Neural crest cell (in vitro differentiated cells): Measurements from ENCODE around the gene PPM1N. TPM values are rescaled to one million over a fixed set of nuclear protein-coding genes. Genes with fewer than 3 reads are reported as not detected.

Experiments
- DNase-seq: peaks from one replicate; pipeline ENCODE4 v3.0.0; 2021; ENCODE audit warnings: low read depth, mixed read lengths, low spot score
- H3K27ac Mint-ChIP-seq: one replicate; pipeline ENCODE4 v1.8.0; 2021; ENCODE audit warnings: mild to moderate bottlenecking, mixed read lengths; ENCODE audit not compliant: unreplicated experiment
- H3K27me3 Mint-ChIP-seq: 2 replicates; pipeline ENCODE4 v1.8.0; 2021; ENCODE audit warnings: low read depth, mild to moderate bottlenecking, mixed read lengths
- H3K36me3 Mint-ChIP-seq: 2 replicates; pipeline ENCODE4 v1.8.0; 2021; ENCODE audit warnings: low read depth, mild to moderate bottlenecking, mixed read lengths
- H3K4me1 Mint-ChIP-seq: 2 replicates; pipeline ENCODE4 v1.8.0; 2021; ENCODE audit warnings: mixed read lengths
- H3K4me3 Mint-ChIP-seq: one replicate; pipeline ENCODE4 v1.8.0; 2021; ENCODE audit warnings: mild to moderate bottlenecking, mixed read lengths
- H3K9me3 Mint-ChIP-seq: 2 replicates; pipeline ENCODE4 v1.8.0; 2021; ENCODE audit warnings: mixed read lengths
- CTCF ChIP-seq: fragments of 200-600 bp; sonication (generic); conservative IDR thresholded peaks from 2 replicates; pipeline ENCODE4 v1.5.0; 2021; ENCODE audit warnings: antibody characterized with exemption, mild to moderate bottlenecking
- total RNA-seq: library from RNA; stranded (reverse); gene quantifications from 2 replicates; pipeline ENCODE4 v1.2.1, GENCODE V29; 2021

Gene PPM1N
- total RNA-seq, 1 donor from 2014 or later = not detected

GRCh38 chr19:45502111-45502510 lies 3.9 kb downstream of the PPM1N start:
- DNase-seq = no peak
- peak overlapping the region; percentile 61 for H3K4me3 Mint-ChIP-seq
- no peak overlapping the region for H3K27ac Mint-ChIP-seq
- no peak for TF ChIP-seq CTCF
- no peaks in the 10 kb centered on the region for H3K36me3 Mint-ChIP-seq
- no peaks in the 10 kb centered on the region for H3K9me3 Mint-ChIP-seq
- H3K4me1 Mint-ChIP-seq = peaks cover 20% of the 10 kb centered on the region
- peaks cover 62% of the 10 kb centered on the region for H3K27me3 Mint-ChIP-seq

GRCh38 chr19:45503909-45504308 lies 5.7 kb downstream of the PPM1N start:
- Mint-ChIP-seq H3K9me3 (no peaks in the 10 kb centered on the region), H3K4me1 (peaks cover 13% of the 10 kb centered on the region), H3K36me3 (no peaks in the 10 kb centered on the region), H3K27me3 (peaks cover 47% of the 10 kb centered on the region), H3K4me3 (peak overlapping the region; percentile 21), H3K27ac (no peak overlapping the region)
- no peak for TF ChIP-seq CTCF
- DNase-seq = no peak

DNA sequence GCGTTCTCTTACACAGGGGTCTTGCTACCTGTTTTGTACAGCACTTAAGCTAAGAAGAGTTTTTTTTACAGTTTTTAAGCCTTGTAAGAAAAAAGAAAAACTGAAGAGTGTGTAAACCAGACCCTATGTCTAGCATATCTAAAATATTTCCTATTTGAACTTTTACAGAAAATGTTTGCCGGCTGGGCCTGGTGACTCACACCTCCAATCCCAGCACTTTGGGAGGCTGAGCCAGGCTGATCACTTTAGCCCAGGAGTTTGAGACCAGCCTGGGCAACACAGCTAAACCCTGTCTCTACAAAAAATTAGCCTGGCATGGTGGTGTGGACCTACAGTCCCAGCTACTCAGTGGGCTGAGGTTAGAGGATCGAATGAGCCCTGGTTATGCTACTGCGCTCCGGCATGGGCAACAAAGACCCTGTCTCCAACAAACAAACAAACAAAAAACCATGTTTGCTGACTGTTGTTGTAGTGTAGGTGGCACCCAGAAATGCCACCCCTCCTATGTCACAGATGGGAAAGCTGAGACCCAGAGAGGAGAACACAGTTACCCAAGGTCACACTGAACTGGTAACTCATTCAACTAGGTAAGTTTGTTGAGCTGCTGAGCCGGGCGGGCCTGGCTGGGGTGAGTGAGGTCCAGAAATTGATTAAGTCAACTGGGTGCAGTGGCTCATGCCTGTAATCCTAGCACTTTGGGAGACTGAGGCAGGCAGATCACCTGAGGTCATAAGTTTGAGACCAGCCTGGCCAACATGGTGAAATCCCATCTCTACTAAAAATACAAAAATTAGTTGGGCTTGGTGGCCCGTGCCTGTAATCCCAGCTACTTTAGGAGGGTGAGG lies 7.1 kb downstream of the PPM1N start:
- Mint-ChIP-seq H3K4me1 (peaks cover 16% of the 10 kb centered on the region), H3K36me3 (no peaks in the 10 kb centered on the region), H3K9me3 (no peaks in the 10 kb centered on the region), H3K27me3 (peaks cover 33% of the 10 kb centered on the region), H3K4me3 (peak overlapping the region; percentile 77), H3K27ac (no peak overlapping the region)
- no peak for DNase-seq
- no peak for TF ChIP-seq CTCF

DNA sequence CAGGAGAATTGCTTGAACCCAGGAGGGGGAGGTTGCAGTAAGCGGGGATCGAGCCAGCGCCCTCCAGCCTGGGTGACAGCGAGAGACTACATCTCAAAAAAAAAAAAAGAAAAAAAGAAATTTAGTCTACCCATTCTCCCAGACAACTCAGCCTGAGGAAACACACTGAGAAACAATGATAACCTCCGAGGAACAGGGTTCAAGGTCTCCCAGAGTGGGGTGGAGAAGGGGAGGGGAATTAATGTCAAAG lies 7.7 kb downstream of the PPM1N start:
- H3K27me3 Mint-ChIP-seq = peaks cover 27% of the 10 kb centered on the region
- no peak for TF ChIP-seq CTCF
- H3K36me3 Mint-ChIP-seq = no peaks in the 10 kb centered on the region
- H3K4me1 Mint-ChIP-seq = peaks cover 16% of the 10 kb centered on the region
- no peak for DNase-seq
- H3K4me3 Mint-ChIP-seq = peak overlapping the region; percentile 77
- no peaks in the 10 kb centered on the region for H3K9me3 Mint-ChIP-seq
- H3K27ac Mint-ChIP-seq = no peak overlapping the region

GRCh38 chr19:45506246-45506988 lies 8.2 kb downstream of the PPM1N start:
- peak; percentile 63 for TF ChIP-seq CTCF
- DNase-seq = peak; percentile 91
- Mint-ChIP-seq H3K9me3 (no peaks in the 10 kb centered on the region), H3K36me3 (no peaks in the 10 kb centered on the region), H3K4me1 (peaks cover 16% of the 10 kb centered on the region), H3K27ac (no peak overlapping the region), H3K27me3 (peaks cover 22% of the 10 kb centered on the region), H3K4me3 (peak overlapping the region; percentile 98)
